Loucy (cell line): Measurements from ENCODE around the gene PRKAG3.

Source experiments
- H2AFZ ChIP-seq: fragments of 200-600 bp; sonication (generic); 2 replicates; pipeline ENCODE4 v1.6.0; 2016; ENCODE audit warnings: antibody characterized with exemption, mild to moderate bottlenecking, low read length, moderate library complexity
- H3F3A ChIP-seq: fragments of 200-600 bp; 2 replicates; pipeline ENCODE4 v1.6.0; 2016; ENCODE audit warnings: antibody characterized with exemption, low read depth, mild to moderate bottlenecking
- H3K27me3 ChIP-seq: fragments of 200-600 bp; sonication (generic); 2 replicates; pipeline ENCODE4 v1.6.1; 2014; ENCODE audit warnings: low read length, mild to moderate bottlenecking; ENCODE audit not compliant: insufficient read depth, poor library complexity, severe bottlenecking
- H3K36me3 ChIP-seq: fragments of 200-600 bp; sonication (generic); 2 replicates; pipeline ENCODE4 v1.6.1; 2016; ENCODE audit warnings: low read length; ENCODE audit not compliant: insufficient read depth
- H3K4me1 ChIP-seq: fragments of 200-600 bp; sonication (generic); 2 replicates; pipeline ENCODE4 v1.5.1; 2014; ENCODE audit warnings: low read length, mild to moderate bottlenecking; ENCODE audit not compliant: insufficient read depth, poor library complexity, severe bottlenecking
- H3K4me2 ChIP-seq: fragments of 200-600 bp; sonication (generic); 2 replicates; pipeline ENCODE4 v1.6.0; 2014; ENCODE audit warnings: antibody characterized with exemption, low read length, low read depth, mild to moderate bottlenecking; ENCODE audit not compliant: poor library complexity, severe bottlenecking
- H3K4me3 ChIP-seq: fragments of 200-600 bp; sonication (generic); 2 replicates; pipeline ENCODE4 v1.5.1; 2014; ENCODE audit warnings: low read length, mild to moderate bottlenecking, mixed read lengths; ENCODE audit not compliant: poor library complexity, severe bottlenecking
- H3K79me2 ChIP-seq: fragments of 200-600 bp; sonication (generic); 2 replicates; pipeline ENCODE4 v1.6.1; 2014; ENCODE audit warnings: low read length; ENCODE audit not compliant: insufficient read depth
- H3K9ac ChIP-seq: fragments of 200-600 bp; sonication (generic); 2 replicates; pipeline ENCODE4 v1.6.0; 2014; ENCODE audit warnings: mild to moderate bottlenecking, low read depth, low read length, moderate library complexity; ENCODE audit not compliant: poor library complexity, severe bottlenecking
- H3K9me2 ChIP-seq: fragments of 200-600 bp; sonication (generic); replicated peaks from 2 replicates; pipeline ENCODE4 v1.6.1; 2016; ENCODE audit warnings: low read depth, low read length, mixed read lengths
- H3K9me3 ChIP-seq: fragments of 200-600 bp; sonication (generic); 2 replicates; pipeline ENCODE4 v1.6.1; 2014; ENCODE audit warnings: mild to moderate bottlenecking, antibody characterized with exemption, low read length, low read depth; ENCODE audit not compliant: insufficient read depth
- H4K20me1 ChIP-seq: fragments of 200-600 bp; sonication (generic); 2 replicates; pipeline ENCODE4 v1.6.0; 2014; ENCODE audit warnings: antibody characterized with exemption, low read length, mild to moderate bottlenecking; ENCODE audit not compliant: insufficient read depth, poor library complexity, severe bottlenecking
- EZH2phosphoT487 ChIP-seq: fragments of 200-600 bp; IDR thresholded peaks from 2 replicates; pipeline ENCODE4 v1.6.1; 2018; ENCODE audit warnings: antibody characterized with exemption, mild to moderate bottlenecking, moderate library complexity, borderline replicate concordance
- TF ChIP-seq, protein P1 (sequence below): fragments of 200-600 bp; sonication (generic); conservative IDR thresholded peaks from 2 replicates; pipeline ENCODE4 v1.5.1; 2014; ENCODE audit warnings: mild to moderate bottlenecking, antibody characterized with exemption, low read length

Gene PRKAG3

DNA sequence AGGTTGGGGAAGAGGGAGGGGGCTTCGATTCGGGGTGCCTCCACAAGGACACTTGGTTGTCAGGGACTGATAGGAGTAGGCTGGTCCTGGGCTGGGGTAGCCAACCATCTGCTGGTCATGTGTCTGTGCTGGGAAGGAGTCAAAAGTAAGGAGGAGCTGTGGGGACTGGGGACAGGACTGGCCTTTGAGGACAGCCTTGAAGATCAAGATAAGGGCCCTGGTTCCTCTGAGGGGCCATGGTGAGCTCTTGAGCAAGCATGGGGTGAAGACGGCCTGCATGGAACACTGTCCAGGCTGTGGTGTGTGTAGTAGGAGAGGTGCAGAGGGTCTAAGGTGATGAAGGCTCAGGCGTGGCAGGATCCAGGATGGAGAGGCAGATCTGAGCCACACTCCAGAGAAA is 47.9 kb downstream of the PRKAG3 start:
- no peaks in the 10 kb centered on the region for H3K79me2 ChIP-seq
- H3K36me3 ChIP-seq: no peaks in the 10 kb centered on the region
- no peaks in the 10 kb centered on the region for H3K27me3 ChIP-seq
- no peaks in the 10 kb centered on the region for H3F3A ChIP-seq
- no peak overlapping the region for H3K4me3 ChIP-seq
- H3K9me2 ChIP-seq: no peaks in the 10 kb centered on the region
- no peaks in the 10 kb centered on the region for H3K9me3 ChIP-seq
- no peak overlapping the region for H2AFZ ChIP-seq
- no peak overlapping the region for H3K9ac ChIP-seq
- H3K4me2 ChIP-seq: no peak overlapping the region
- H4K20me1 ChIP-seq: no peaks in the 10 kb centered on the region
- H3K4me1 ChIP-seq: no peaks in the 10 kb centered on the region
- no peak for TF ChIP-seq EZH2phosphoT487

DNA sequence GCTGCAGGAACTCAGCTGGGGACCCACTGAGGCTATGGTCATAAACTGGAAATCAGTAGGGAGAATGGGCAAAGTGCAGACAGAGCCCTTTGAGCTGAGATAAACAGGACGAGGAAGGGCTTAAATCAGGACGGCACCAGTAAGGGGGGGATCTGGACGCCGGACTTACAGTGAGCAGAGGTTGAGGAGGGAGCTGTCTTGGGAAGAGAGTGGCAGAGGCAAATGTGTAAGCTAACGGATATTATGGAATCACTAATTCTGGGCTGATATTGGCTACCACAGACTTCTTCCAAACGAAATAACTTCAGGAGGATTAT is 49.1 kb downstream of the PRKAG3 start:
- Histone ChIP-seq H3K4me1 (no peaks in the 10 kb centered on the region), H3K9me3 (no peaks in the 10 kb centered on the region), H3K79me2 (no peaks in the 10 kb centered on the region), H3K9me2 (no peaks in the 10 kb centered on the region), H3K36me3 (no peaks in the 10 kb centered on the region), H3K9ac (no peak overlapping the region), H2AFZ (no peak overlapping the region), H3K27me3 (no peaks in the 10 kb centered on the region), H4K20me1 (no peaks in the 10 kb centered on the region), H3F3A (no peaks in the 10 kb centered on the region), H3K4me3 (no peak overlapping the region), H3K4me2 (no peak overlapping the region)
- no peak for TF ChIP-seq EZH2phosphoT487
- TF ChIP-seq, protein P1, sequence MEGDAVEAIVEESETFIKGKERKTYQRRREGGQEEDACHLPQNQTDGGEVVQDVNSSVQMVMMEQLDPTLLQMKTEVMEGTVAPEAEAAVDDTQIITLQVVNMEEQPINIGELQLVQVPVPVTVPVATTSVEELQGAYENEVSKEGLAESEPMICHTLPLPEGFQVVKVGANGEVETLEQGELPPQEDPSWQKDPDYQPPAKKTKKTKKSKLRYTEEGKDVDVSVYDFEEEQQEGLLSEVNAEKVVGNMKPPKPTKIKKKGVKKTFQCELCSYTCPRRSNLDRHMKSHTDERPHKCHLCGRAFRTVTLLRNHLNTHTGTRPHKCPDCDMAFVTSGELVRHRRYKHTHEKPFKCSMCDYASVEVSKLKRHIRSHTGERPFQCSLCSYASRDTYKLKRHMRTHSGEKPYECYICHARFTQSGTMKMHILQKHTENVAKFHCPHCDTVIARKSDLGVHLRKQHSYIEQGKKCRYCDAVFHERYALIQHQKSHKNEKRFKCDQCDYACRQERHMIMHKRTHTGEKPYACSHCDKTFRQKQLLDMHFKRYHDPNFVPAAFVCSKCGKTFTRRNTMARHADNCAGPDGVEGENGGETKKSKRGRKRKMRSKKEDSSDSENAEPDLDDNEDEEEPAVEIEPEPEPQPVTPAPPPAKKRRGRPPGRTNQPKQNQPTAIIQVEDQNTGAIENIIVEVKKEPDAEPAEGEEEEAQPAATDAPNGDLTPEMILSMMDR: no peak

DNA sequence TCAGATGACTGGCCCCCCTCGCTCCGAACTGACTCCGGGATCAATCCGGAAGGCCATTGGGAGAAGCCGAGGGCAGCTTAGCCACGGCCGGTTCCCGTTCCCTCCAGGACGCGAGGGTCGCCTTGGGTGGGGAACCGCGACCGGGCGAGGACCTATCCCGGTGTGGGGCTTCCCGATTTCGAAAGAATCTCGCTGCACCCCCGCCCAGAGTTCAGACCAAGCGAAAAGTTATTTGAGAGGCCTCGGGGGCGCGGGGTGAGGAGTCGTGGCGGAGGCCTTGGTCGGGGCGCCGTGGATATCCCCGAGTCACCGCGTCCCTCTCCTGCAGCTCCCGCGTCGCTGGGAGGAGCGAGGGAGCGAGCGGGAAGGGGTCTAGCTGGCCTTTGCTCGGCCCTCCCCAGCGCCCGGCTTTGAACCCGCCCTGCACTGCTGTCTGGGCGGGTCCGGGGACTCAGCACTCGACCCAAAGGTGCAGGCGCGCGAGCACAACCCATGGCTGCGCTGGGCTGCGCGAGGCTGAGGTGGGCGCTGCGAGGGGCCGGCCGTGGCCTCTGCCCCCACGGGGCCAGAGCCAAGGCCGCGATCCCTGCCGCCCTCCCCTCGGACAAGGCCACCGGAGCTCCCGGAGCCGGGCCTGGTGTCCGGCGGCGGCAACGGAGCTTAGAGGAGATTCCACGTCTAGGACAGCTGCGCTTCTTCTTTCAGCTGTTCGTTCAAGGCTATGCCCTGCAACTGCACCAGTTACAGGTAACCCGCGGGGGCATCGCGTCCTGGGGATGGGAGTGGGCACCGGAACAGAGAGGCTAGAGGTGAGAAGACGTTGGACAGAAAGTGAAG is 49.7 kb downstream of the PRKAG3 start, which contains the start of gene CYP27A1:
Gene CYP27A1, plus strand, starts transcription at position 457 of the 837 bp plus-strand sequence. Its CDS starts 36 bp downstream, at position 493.
- no peak within 1 kb of the TSS for H3K9ac ChIP-seq
- H3K4me3 ChIP-seq: no peak within 1 kb of the TSS
- H3K4me2 ChIP-seq: no peak within 1 kb of the TSS

More for the DNA sequence above, 49.7 kb downstream of the PRKAG3 start, which contains the start of gene CYP27A1:
- H4K20me1 ChIP-seq: no peaks in the 10 kb centered on the region
- no peaks in the 10 kb centered on the region for H3K27me3 ChIP-seq
- H3K4me1 ChIP-seq: no peaks in the 10 kb centered on the region
- no peaks in the 10 kb centered on the region for H3F3A ChIP-seq
- H2AFZ ChIP-seq: no peak within 1 kb of the TSS
- H3K9me2 ChIP-seq: no peaks in the 10 kb centered on the region
- H3K9me3 ChIP-seq: no peaks in the 10 kb centered on the region
- TF ChIP-seq, protein P1: no peak
- TF ChIP-seq EZH2phosphoT487: no peak
- no peaks in the 10 kb centered on the region for H3K36me3 ChIP-seq
- no peaks in the 10 kb centered on the region for H3K79me2 ChIP-seq
